ENCODE data around the gene KMT2C.

Gene KMT2C

GRCh38 chr7:152335900-152336571 lies 99.8 kb downstream of the KMT2C start:
- Histone ChIP-seq H3K4me1 (peaks cover 7% of the 10 kb centered on the region), H3K27me3 (no peaks in the 10 kb centered on the region), H3K36me3 (no peaks in the 10 kb centered on the region), H3K9me3 (no peaks in the 10 kb centered on the region), H3K4me3 (ENCODE audit: low read depth, low read length) (no peak overlapping the region)
- no peak for TF ChIP-seq CTCF (IDR thresholded peaks at IDR 0.05; ENCODE audit: low read depth, low read length)
- DNase-seq: no peak

DNA sequence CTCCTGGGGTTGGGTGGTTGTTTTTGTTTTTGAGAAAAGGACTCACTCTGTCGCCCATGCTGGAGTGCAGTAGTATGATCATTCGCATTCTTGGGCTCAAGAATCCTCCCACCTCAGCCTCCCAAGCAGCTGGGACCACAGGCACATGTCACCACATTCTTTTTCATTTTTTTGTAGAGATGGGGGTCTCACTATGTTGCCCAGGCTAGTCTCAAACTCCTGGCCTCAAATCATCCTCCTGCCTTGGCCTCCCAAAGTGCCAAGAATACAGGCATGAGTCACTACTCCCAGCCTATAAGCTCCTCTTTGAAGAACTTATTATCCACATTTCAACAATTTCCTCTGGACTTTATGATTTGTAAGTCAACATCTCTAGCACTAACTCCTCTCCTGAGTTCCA lies 102.7 kb downstream of the KMT2C start:
- H3K36me3 ChIP-seq: peaks cover 15% of the 10 kb centered on the region
- DNase-seq: no peak
- peaks cover 6% of the 10 kb centered on the region for H3K4me1 ChIP-seq
- TF ChIP-seq CTCF (IDR thresholded peaks at IDR 0.05; ENCODE audit: low read depth, low read length): no peak
- H3K27me3 ChIP-seq: no peaks in the 10 kb centered on the region
- H3K4me3 ChIP-seq (ENCODE audit: low read depth, low read length): no peak overlapping the region
- no peaks in the 10 kb centered on the region for H3K9me3 ChIP-seq

DNA sequence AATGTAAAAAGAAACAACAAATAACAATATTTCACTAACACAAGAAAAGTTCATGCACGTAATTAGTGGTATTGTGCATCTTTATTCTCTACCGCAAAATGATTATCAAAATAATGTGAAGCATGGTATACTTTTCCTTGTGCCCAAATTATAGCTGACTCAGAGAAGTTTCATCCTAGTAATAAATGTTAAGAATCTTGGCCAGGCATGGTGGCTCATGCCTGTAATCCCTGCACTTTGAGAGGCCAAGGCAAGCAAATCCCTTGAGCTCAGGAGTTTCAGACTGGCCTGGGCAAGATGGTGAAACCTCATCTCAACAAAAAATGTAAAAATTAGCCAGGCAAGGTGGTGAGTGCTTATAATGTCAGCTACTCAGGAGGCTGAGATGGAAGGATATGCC lies 105.0 kb downstream of the KMT2C start:
- Histone ChIP-seq H3K36me3 (peaks cover 17% of the 10 kb centered on the region), H3K9me3 (no peaks in the 10 kb centered on the region), H3K27me3 (no peaks in the 10 kb centered on the region), H3K4me1 (no peaks in the 10 kb centered on the region), H3K4me3 (ENCODE audit: low read depth, low read length) (no peak overlapping the region)
- DNase-seq: no peak
- no peak for TF ChIP-seq CTCF (IDR thresholded peaks at IDR 0.05; ENCODE audit: low read depth, low read length)

- TF ChIP-seq CTCF (IDR thresholded peaks at IDR 0.05; ENCODE audit: low read depth, low read length): no peak
- Histone ChIP-seq H3K9me3 (no peaks in the 10 kb centered on the region), H3K27me3 (no peaks in the 10 kb centered on the region), H3K4me3 (ENCODE audit: low read depth, low read length) (no peak overlapping the region), H3K36me3 (peaks cover 20% of the 10 kb centered on the region), H3K4me1 (no peaks in the 10 kb centered on the region)
- DNase-seq: no peak
Observed at GRCh38 chr7:152329469-152329868, 106.3 kb downstream of the KMT2C start.

- Histone ChIP-seq H3K27me3 (no peaks in the 10 kb centered on the region), H3K9me3 (no peaks in the 10 kb centered on the region), H3K4me3 (ENCODE audit: low read depth, low read length) (no peak overlapping the region), H3K4me1 (no peaks in the 10 kb centered on the region), H3K36me3 (peaks cover 21% of the 10 kb centered on the region)
- no peak for DNase-seq
- no peak for TF ChIP-seq CTCF (IDR thresholded peaks at IDR 0.05; ENCODE audit: low read depth, low read length)
Observed at GRCh38 chr7:152328234-152328633, 107.6 kb downstream of the KMT2C start.

GRCh38 chr7:152315845-152316244 lies 120.0 kb downstream of the KMT2C start:
- no peak for TF ChIP-seq CTCF (IDR thresholded peaks at IDR 0.05; ENCODE audit: low read depth, low read length)
- no peaks in the 10 kb centered on the region for H3K27me3 ChIP-seq
- DNase-seq: no peak
- H3K36me3 ChIP-seq: no peaks in the 10 kb centered on the region
- no peak overlapping the region for H3K4me3 ChIP-seq (ENCODE audit: low read depth, low read length)
- peaks cover 4% of the 10 kb centered on the region for H3K4me1 ChIP-seq
- no peaks in the 10 kb centered on the region for H3K9me3 ChIP-seq
